MM.1S (cell line): ENCODE results near the gene VPS29.

ENCODE experiments used
- DNase-seq: peaks from one replicate; pipeline ENCODE4 v3.0.0-alpha.2; 2015
- H2AFZ ChIP-seq: fragments of 300-600 bp; sonication (generic); 2 replicates; pipeline ENCODE4 v1.6.0; 2016; ENCODE audit warnings: antibody characterized with exemption, low read length
- H3F3A ChIP-seq: fragments of 300-600 bp; sonication (generic); 2 replicates; pipeline ENCODE4 v1.6.1; 2016; ENCODE audit warnings: mild to moderate bottlenecking, antibody characterized with exemption, low read length, moderate library complexity, mixed read lengths; ENCODE audit not compliant: insufficient read depth
- H3K27ac ChIP-seq: fragments of 300-600 bp; sonication (generic); 2 replicates; pipeline ENCODE4 v1.5.1; 2016; ENCODE audit warnings: mild to moderate bottlenecking, low read length
- H3K27me3 ChIP-seq: fragments of 300-600 bp; sonication (generic); replicated peaks from 2 replicates; pipeline ENCODE4 v1.6.0; 2016; ENCODE audit warnings: low read length; ENCODE audit not compliant: insufficient read depth
- H3K36me3 ChIP-seq: fragments of 300-600 bp; sonication (generic); replicated peaks from 2 replicates; pipeline ENCODE4 v1.6.1; 2016; ENCODE audit warnings: mild to moderate bottlenecking, low read length, mixed read lengths; ENCODE audit not compliant: insufficient read depth
- H3K4me1 ChIP-seq: fragments of 300-600 bp; sonication (generic); 2 replicates; pipeline ENCODE4 v1.6.1; 2016; ENCODE audit warnings: low read length, mixed read lengths
- H3K4me2 ChIP-seq: fragments of 300-600 bp; sonication (generic); 2 replicates; pipeline ENCODE4 v1.6.0; 2016; ENCODE audit warnings: low read depth, low read length
- H3K4me3 ChIP-seq: fragments of 300-600 bp; sonication (generic); 2 replicates; pipeline ENCODE4 v1.5.1; 2016; ENCODE audit warnings: low read length, mixed read lengths
- H3K79me2 ChIP-seq: fragments of 300-600 bp; sonication (generic); 2 replicates; pipeline ENCODE4 v1.6.1; 2016; ENCODE audit warnings: mixed run types, low read length, mixed read lengths
- H3K9ac ChIP-seq: fragments of 300-600 bp; sonication (generic); 2 replicates; pipeline ENCODE4 v1.6.1; 2016; ENCODE audit warnings: low read length, mixed read lengths
- H3K9me2 ChIP-seq: fragments of 300-600 bp; sonication (generic); replicated peaks from 2 replicates; pipeline ENCODE4 v1.6.1; 2016; ENCODE audit warnings: mild to moderate bottlenecking, low read length, mixed read lengths; ENCODE audit not compliant: insufficient read depth
- H3K9me3 ChIP-seq: fragments of 300-600 bp; sonication (generic); replicated peaks from 2 replicates; pipeline ENCODE4 v1.6.1; 2016; ENCODE audit warnings: mild to moderate bottlenecking, low read length, mixed read lengths; ENCODE audit not compliant: insufficient read depth
- H4K20me1 ChIP-seq: fragments of 300-600 bp; sonication (generic); 2 replicates; pipeline ENCODE4 v1.6.1; 2016; ENCODE audit warnings: mild to moderate bottlenecking, low read length, moderate library complexity, mixed read lengths; ENCODE audit not compliant: insufficient read depth
- EZH2 ChIP-seq: fragments of 300-600 bp; sonication (generic); optimal IDR thresholded peaks from 2 replicates; pipeline ENCODE3; 2017; ENCODE audit warnings: low read depth, mild to moderate bottlenecking, antibody characterized with exemption, low read length, mixed read lengths
- EZH2phosphoT487 ChIP-seq: fragments of 300-600 bp; sonication (generic); IDR thresholded peaks from 2 replicates; pipeline ENCODE4 v1.6.1; 2018; ENCODE audit warnings: antibody characterized with exemption, low read length
- TF ChIP-seq, protein P1 (sequence below): fragments of 300-600 bp; sonication (generic); IDR thresholded peaks from 2 replicates; pipeline ENCODE4 v1.5.1; 2016; ENCODE audit warnings: antibody characterized with exemption, low read length, mixed read lengths

The VPS29 gene

DNA sequence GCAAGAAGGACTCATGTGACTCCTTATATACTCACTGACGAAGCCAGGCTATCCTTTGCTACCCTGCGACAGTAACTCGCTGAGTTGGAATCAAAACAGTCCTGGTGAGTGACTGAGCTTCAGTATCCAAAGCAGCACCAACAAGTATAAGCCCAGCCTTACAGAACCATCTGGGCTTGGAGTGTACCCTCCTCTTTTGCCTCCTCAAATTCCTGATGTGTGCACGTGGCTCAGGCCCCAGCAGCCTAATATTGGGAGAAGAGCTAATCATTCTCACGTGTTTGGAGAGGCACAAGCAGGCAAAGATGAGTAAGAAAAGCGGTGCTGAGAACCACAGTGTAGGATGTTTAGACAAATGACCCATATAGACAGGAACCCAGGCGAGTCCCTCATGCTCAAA is 46.8 kb upstream of the VPS29 start:
- no peak overlapping the region for H2AFZ ChIP-seq
- no peak for DNase-seq
- no peaks in the 10 kb centered on the region for H3K36me3 ChIP-seq
- peaks cover 11% of the 10 kb centered on the region for H3K4me1 ChIP-seq
- no peak overlapping the region for H3K9ac ChIP-seq
- TF ChIP-seq, protein P1, sequence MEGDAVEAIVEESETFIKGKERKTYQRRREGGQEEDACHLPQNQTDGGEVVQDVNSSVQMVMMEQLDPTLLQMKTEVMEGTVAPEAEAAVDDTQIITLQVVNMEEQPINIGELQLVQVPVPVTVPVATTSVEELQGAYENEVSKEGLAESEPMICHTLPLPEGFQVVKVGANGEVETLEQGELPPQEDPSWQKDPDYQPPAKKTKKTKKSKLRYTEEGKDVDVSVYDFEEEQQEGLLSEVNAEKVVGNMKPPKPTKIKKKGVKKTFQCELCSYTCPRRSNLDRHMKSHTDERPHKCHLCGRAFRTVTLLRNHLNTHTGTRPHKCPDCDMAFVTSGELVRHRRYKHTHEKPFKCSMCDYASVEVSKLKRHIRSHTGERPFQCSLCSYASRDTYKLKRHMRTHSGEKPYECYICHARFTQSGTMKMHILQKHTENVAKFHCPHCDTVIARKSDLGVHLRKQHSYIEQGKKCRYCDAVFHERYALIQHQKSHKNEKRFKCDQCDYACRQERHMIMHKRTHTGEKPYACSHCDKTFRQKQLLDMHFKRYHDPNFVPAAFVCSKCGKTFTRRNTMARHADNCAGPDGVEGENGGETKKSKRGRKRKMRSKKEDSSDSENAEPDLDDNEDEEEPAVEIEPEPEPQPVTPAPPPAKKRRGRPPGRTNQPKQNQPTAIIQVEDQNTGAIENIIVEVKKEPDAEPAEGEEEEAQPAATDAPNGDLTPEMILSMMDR, result no peak
- no peak for TF ChIP-seq EZH2
- TF ChIP-seq EZH2phosphoT487, result no peak
- H3K4me2 ChIP-seq, result no peak overlapping the region
- H3K9me2 ChIP-seq, result no peaks in the 10 kb centered on the region
- no peaks in the 10 kb centered on the region for H3K9me3 ChIP-seq
- H4K20me1 ChIP-seq, result no peaks in the 10 kb centered on the region
- no peak overlapping the region for H3K4me3 ChIP-seq
- H3K27ac ChIP-seq, result no peak overlapping the region
- no peaks in the 10 kb centered on the region for H3K27me3 ChIP-seq
- peaks cover 38% of the 10 kb centered on the region for H3K79me2 ChIP-seq
- H3F3A ChIP-seq, result peaks cover 5% of the 10 kb centered on the region; the same call in 1 of the 2 replicates

GRCh38 chr12:110547090-110547489 is 45.2 kb upstream of the VPS29 start:
- no peaks in the 10 kb centered on the region for H3K36me3 ChIP-seq
- H3K79me2 ChIP-seq, result peaks cover 31% of the 10 kb centered on the region

GRCh38 chr12:110546339-110546738 is 44.4 kb upstream of the VPS29 start:
- H3K9me3 ChIP-seq, result no peaks in the 10 kb centered on the region
- no peaks in the 10 kb centered on the region for H4K20me1 ChIP-seq
- H3F3A ChIP-seq, result peaks cover 5% of the 10 kb centered on the region; the same call in 1 of the 2 replicates
- H3K4me2 ChIP-seq, result no peak overlapping the region
- H2AFZ ChIP-seq, result no peak overlapping the region
- H3K36me3 ChIP-seq, result no peaks in the 10 kb centered on the region
- no peak overlapping the region for H3K9ac ChIP-seq
- H3K27me3 ChIP-seq, result no peaks in the 10 kb centered on the region
- H3K27ac ChIP-seq, result no peak overlapping the region
- no peak for DNase-seq
- no peaks in the 10 kb centered on the region for H3K9me2 ChIP-seq
- H3K4me3 ChIP-seq, result no peak overlapping the region
- peaks cover 23% of the 10 kb centered on the region for H3K79me2 ChIP-seq
- TF ChIP-seq EZH2, result no peak
- TF ChIP-seq, protein P1, result no peak
- no peak for TF ChIP-seq EZH2phosphoT487
- H3K4me1 ChIP-seq, result peaks cover 11% of the 10 kb centered on the region

More at GRCh38 chr12:110547090-110547489, 45.2 kb upstream of the VPS29 start:
- Histone ChIP-seq H3K27me3 (no peaks in the 10 kb centered on the region), H2AFZ (no peak overlapping the region), H3F3A (peaks cover 5% of the 10 kb centered on the region; the same call in 1 of the 2 replicates), H3K9me3 (no peaks in the 10 kb centered on the region), H3K9ac (no peak overlapping the region), H3K4me2 (no peak overlapping the region), H3K4me3 (no peak overlapping the region), H3K27ac (no peak overlapping the region), H3K9me2 (no peaks in the 10 kb centered on the region), H4K20me1 (no peaks in the 10 kb centered on the region), H3K4me1 (peaks cover 11% of the 10 kb centered on the region)
- DNase-seq, result no peak
- TF ChIP-seq, protein P1, result no peak
- TF ChIP-seq EZH2 (no peak), EZH2phosphoT487 (no peak)
